NCI-H2107 (cell line): ENCODE measurements around the gene PCDH9.
"Not testable (repeated sequence)": the region's sequence is repeated elsewhere in the genome, so short reads cannot be mapped to it uniquely, and the experiment has no call there.

Experiments used
- DNase-seq: peaks from one replicate; lab custom pipeline; 2025; lab: John Stamatoyannopoulos, UW

The PCDH9 gene

GRCh38 chr13:66830940-66831716, 399.0 kb downstream of the PCDH9 start:
- no peak for DNase-seq

- DNase-seq: no peak
Measured at GRCh38 chr13:66829803-66830202, 400.3 kb downstream of the PCDH9 start.

- no peak for DNase-seq
Measured at GRCh38 chr13:66826398-66826797, 403.7 kb downstream of the PCDH9 start.

- DNase-seq: no peak
Measured at GRCh38 chr13:66821551-66821950, 408.6 kb downstream of the PCDH9 start.

GRCh38 chr13:66811455-66811854, 418.7 kb downstream of the PCDH9 start:
- no peak for DNase-seq

- no peak for DNase-seq
Measured at GRCh38 chr13:66809485-66809884, 420.7 kb downstream of the PCDH9 start.

- no peak for DNase-seq
Measured at GRCh38 chr13:66807251-66807650, 422.9 kb downstream of the PCDH9 start.

- no peak for DNase-seq
Measured at GRCh38 chr13:66805657-66806056, 424.5 kb downstream of the PCDH9 start.

- no peak for DNase-seq
Measured at GRCh38 chr13:66803808-66804456, 426.2 kb downstream of the PCDH9 start.

- no peak for DNase-seq
Measured at GRCh38 chr13:66803013-66803807, 426.9 kb downstream of the PCDH9 start.

- DNase-seq: no peak
Measured at GRCh38 chr13:66795636-66796035, 434.5 kb downstream of the PCDH9 start.

- no peak for DNase-seq
Measured at GRCh38 chr13:66794340-66795031, 435.6 kb downstream of the PCDH9 start.

- no peak for DNase-seq
Measured at GRCh38 chr13:66790861-66791260, 439.3 kb downstream of the PCDH9 start.

GRCh38 chr13:66781241-66781640, 448.9 kb downstream of the PCDH9 start:
- DNase-seq: no peak

- DNase-seq: no peak
Measured at GRCh38 chr13:66780814-66781213, 449.3 kb downstream of the PCDH9 start.

- no peak for DNase-seq
Measured at GRCh38 chr13:66778461-66778860, 451.7 kb downstream of the PCDH9 start.

GRCh38 chr13:66775196-66775595, 454.9 kb downstream of the PCDH9 start:
- DNase-seq: no peak

GRCh38 chr13:66774046-66774445, 456.1 kb downstream of the PCDH9 start:
- no peak for DNase-seq

- DNase-seq: no peak
Measured at GRCh38 chr13:66765559-66765958, 464.6 kb downstream of the PCDH9 start.

- not testable (repeated sequence) for DNase-seq
Measured at GRCh38 chr13:66760678-66761077, 469.5 kb downstream of the PCDH9 start.

GRCh38 chr13:66759919-66760318, 470.2 kb downstream of the PCDH9 start:
- DNase-seq: no peak

- DNase-seq: no peak
Measured at GRCh38 chr13:66751691-66752090, 478.4 kb downstream of the PCDH9 start.
